WI38 (cell line): ENCODE results near the gene ING5.

Experiments
- H3K4me3 ChIP-seq: 2 replicates; pipeline ENCODE4 v1.5.1; 2011; ENCODE audit warnings: low read depth, mild to moderate bottlenecking, control low read depth, low read length
- CTCF ChIP-seq: IDR thresholded peaks from 2 replicates; pipeline ENCODE4 v1.5.1; 2012; ENCODE audit warnings: low read depth, mild to moderate bottlenecking, control low read depth, low read length

Gene ING5

DNA sequence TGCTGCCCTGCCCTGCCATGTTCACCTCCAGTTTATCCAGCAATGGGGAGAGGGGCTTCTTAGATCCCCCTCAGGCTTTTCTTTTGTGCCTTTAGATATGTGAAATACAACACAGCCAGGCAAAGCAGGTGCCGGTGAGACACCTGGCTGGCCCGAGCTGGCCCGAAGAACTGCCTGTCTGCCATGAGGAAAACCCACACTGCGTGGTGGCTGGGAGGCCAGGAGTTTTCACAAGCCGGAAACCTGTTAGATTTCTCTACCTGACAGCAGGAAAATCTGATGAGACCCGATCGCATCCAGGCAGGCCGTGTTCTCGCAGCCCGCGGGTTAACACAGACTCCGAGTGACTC is 69.1 kb downstream of the ING5 start:
- no peak for TF ChIP-seq CTCF
- H3K4me3 ChIP-seq = no peak overlapping the region

DNA sequence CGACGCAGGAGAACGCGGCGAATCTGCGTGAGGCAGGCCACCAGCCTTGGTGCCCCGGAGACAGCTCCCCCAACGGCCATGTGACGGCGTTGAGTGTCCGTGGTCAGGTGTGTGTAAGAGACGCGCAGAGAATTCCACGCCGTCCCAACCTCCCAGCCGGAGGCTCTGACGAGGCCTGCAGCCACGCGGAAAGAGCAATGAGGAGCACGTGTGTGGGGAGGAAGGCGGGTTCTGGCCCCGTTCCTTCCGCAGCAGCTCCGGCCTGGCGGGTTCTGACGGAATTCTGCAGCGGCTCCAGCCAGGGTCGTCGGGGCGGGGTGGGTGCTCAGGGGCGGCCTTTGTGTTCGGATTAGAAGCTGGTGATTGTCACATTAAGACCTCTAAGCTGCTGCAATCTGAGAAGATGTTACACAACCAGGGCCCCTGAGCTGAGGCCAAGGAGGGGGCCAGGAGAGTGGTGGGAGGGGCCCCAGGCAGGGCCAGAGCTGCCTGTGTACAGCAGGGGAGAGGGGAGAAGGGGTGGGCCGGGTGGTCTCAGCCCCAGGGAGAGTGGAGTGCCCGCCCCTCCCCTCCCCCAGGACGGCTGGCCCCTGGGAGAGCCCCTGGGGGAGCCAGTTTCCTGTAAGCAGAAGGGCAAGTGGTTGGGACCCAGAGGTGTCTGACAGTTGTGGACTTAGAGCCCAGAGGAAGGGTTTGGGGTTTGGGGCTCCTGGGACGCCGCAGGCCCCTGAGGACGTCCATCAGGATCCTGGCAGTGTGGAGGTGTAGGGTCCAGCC is 69.6 kb downstream of the ING5 start:
- no peak overlapping the region for H3K4me3 ChIP-seq
- TF ChIP-seq CTCF = no peak

DNA sequence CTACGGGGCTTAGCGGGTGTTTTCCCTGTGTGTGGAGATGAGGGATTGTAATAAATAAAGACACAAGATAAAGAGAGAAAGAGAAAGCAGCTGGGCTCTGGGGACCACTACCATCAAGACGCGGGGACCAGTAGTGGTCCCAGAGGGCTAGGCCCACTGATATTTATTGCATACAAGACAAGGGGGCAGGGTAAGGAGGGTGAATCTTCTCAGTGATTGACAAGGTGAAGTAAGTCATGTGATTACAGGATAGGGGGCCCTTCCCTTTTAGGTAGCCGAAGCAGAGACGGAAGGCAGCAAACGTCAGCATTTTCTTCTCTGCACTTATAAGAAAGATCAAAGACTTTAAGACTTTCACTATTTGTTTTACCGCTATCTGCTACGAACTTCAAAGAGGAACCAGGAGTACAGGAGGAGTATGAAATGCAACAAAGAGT is 70.2 kb downstream of the ING5 start:
- TF ChIP-seq CTCF = no peak
- no peak overlapping the region for H3K4me3 ChIP-seq

DNA sequence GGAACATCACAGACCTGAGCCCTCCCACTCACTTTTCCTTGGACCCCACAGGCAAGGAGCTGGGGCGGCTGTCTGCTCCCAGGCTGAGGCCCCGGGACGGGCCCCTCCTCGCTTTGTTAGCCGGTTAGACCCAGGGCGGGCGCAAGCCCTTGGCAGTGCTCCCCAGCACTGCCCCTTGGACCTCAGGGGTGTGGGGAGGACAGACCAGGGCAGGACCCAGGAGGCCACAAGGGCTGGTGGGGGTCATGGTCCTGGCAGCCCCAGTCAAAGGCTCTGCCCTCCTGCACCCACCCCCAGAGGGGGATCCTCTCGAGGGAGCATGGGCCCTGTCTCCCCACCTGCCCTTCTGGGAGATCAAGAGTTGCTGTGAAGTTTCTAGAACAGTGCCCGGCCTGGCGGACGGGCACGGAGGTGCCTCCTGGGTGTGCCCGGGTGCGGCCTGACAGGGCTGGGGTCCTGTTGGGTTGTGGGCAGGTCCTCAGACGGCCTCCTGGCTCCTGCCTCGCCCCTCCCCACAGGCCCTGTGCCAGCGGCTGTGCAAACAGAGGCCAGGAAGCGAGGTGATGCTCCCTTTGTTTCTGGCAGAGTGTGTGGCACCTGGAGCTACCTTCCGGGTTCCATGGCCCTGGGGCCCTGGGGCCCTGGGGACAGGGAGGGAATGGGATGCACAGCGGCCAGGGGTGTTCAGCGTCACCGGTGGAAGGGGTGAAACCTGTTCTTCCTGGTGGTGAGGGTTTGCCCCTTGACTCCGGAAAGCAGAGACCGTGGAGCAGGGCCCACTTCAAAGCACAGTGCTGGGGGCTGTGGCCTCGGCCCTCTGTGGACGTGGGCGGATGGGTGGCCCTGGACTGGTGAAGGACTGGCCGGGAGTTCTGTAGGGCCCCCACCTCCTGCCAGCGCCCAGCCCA is 71.9 kb downstream of the ING5 start:
- TF ChIP-seq CTCF = no peak
- H3K4me3 ChIP-seq = no peak overlapping the region

GRCh38 chr2:241774419-241775222 is 72.8 kb downstream of the ING5 start:
- no peak overlapping the region for H3K4me3 ChIP-seq
- TF ChIP-seq CTCF = no peak

- H3K4me3 ChIP-seq = no peak overlapping the region
- TF ChIP-seq CTCF = no peak
Measured at GRCh38 chr2:241775223-241776177, 73.7 kb downstream of the ING5 start.
